Activated CD4-positive, alpha-beta memory T cell treated with anti-CD3 and anti-CD28 coated beads, Interleukin-2, amount 10 ng/mL, durations not matched to agents 7 days and 5 days (primary cell): ENCODE data around the gene HMCES. TPM values are rescaled to one million over a fixed set of nuclear protein-coding genes. Genes with fewer than 3 reads are reported as not detected.

Experiments
- CTCF ChIA-PET: fragments of 350-600 bp; sonication (Branson Sonifier 250); formaldehyde crosslinking; loops from one replicate; lab custom pipeline; 2021; ENCODE audit warnings: antibody characterized with exemption, inconsistent platforms; lab: Charles Lee
- POLR2A ChIA-PET: fragments of 350-600 bp; sonication (Branson Sonifier 250); formaldehyde crosslinking; loops from one replicate; lab custom pipeline; 2021; ENCODE audit warnings: antibody characterized with exemption; lab: Charles Lee
- DNase-seq: peaks from one replicate; pipeline ENCODE4 v3.0.0-alpha.2; 2020
- H3K27ac Mint-ChIP-seq: one replicate; pipeline ENCODE4 v1.8.0; 2021; ENCODE audit warnings: mild to moderate bottlenecking, mixed read lengths
- H3K27me3 Mint-ChIP-seq: one replicate; pipeline ENCODE4 v1.8.0; 2021; ENCODE audit warnings: mixed read lengths
- H3K36me3 Mint-ChIP-seq: one replicate; pipeline ENCODE4 v1.8.0; 2021; ENCODE audit warnings: low read depth, mixed read lengths
- H3K4me1 Mint-ChIP-seq: one replicate; pipeline ENCODE4 v1.8.0; 2021; ENCODE audit warnings: mixed read lengths
- H3K4me3 Mint-ChIP-seq: one replicate; pipeline ENCODE4 v1.8.0; 2021; ENCODE audit warnings: mild to moderate bottlenecking, mixed read lengths
- H3K9me3 Mint-ChIP-seq: one replicate; pipeline ENCODE4 v1.8.0; 2021; ENCODE audit warnings: mixed read lengths
- total RNA-seq, 2 experiments: library from RNA; stranded (reverse); gene quantifications; one replicate each; pipeline ENCODE4 v1.2.3, GENCODE V29; 2021

HMCES gene
- total RNA-seq, 2 experiments from 2014 or later, result 45.7 to 50.1 TPM

GRCh38 chr3:129311054-129311902 lies 32.6 kb downstream of the HMCES start:
- ChIA-PET CTCF (interaction anchor here (0.5 kb wide), 1 partner anchor 30 kb away, joined by 3 read pairs; no protein-coding TSS in a partner anchor), POLR2A (interaction anchor here (0.8 to 8.4 kb wide), 6 partner anchors 11 to 191 kb away, joined by 3 to 197 read pairs (median 56); partner anchors contain the start of genes COPG1, HMCES and RAB43)

GRCh38 chr3:129312021-129312639 lies 33.5 kb downstream of the HMCES start:
- Mint-ChIP-seq H3K4me3 (no peak overlapping the region), H3K4me1 (peaks cover 39% of the 10 kb centered on the region), H3K27ac (peak overlapping the region; percentile 66), H3K9me3 (no peaks in the 10 kb centered on the region), H3K27me3 (no peaks in the 10 kb centered on the region), H3K36me3 (peaks cover 19% of the 10 kb centered on the region)
- peak; percentile 38 for DNase-seq
- ChIA-PET POLR2A (interaction anchor here (1.0 to 8.4 kb wide), 7 partner anchors 12 to 192 kb away, joined by 4 to 197 read pairs (median 14); partner anchors contain the start of genes COPG1, HMCES and RAB43), CTCF (interaction anchor here (1.0 to 1.6 kb wide), 2 partner anchors 63 to 342 kb away, joined by 3 to 4 read pairs; no protein-coding TSS in a partner anchor)

More at GRCh38 chr3:129311054-129311902, 32.6 kb downstream of the HMCES start:
- H3K27me3 Mint-ChIP-seq, result no peaks in the 10 kb centered on the region
- H3K9me3 Mint-ChIP-seq, result no peaks in the 10 kb centered on the region
- peaks cover 23% of the 10 kb centered on the region for H3K36me3 Mint-ChIP-seq
- no peak for DNase-seq
- no peak overlapping the region for H3K4me3 Mint-ChIP-seq
- peaks cover 38% of the 10 kb centered on the region for H3K4me1 Mint-ChIP-seq
- peak overlapping the region; percentile 66 for H3K27ac Mint-ChIP-seq

- peaks cover 41% of the 10 kb centered on the region for H3K4me1 Mint-ChIP-seq
- H3K27me3 Mint-ChIP-seq, result no peaks in the 10 kb centered on the region
- POLR2A ChIA-PET, result interaction anchor here (0.6 to 8.4 kb wide), 14 partner anchors 12 to 581 kb away, joined by 3 to 197 read pairs (median 4); partner anchors contain the start of genes COPG1, HMCES, IFT122 and MBD4
- peak overlapping the region; percentile 0 for H3K27ac Mint-ChIP-seq
- H3K9me3 Mint-ChIP-seq, result no peaks in the 10 kb centered on the region
- peak overlapping the region; percentile 1 for H3K4me3 Mint-ChIP-seq
- CTCF ChIA-PET, result interaction anchor here (1.0 to 1.6 kb wide), 3 partner anchors 8 to 342 kb away, joined by 3 to 4 read pairs (median 4); no protein-coding TSS in a partner anchor
- DNase-seq, result no peak
- H3K36me3 Mint-ChIP-seq, result peaks cover 19% of the 10 kb centered on the region
Measured at GRCh38 chr3:129312671-129313414, 34.2 kb downstream of the HMCES start.

GRCh38 chr3:129313415-129313664 lies 34.7 kb downstream of the HMCES start:
- peaks cover 19% of the 10 kb centered on the region for H3K36me3 Mint-ChIP-seq
- CTCF ChIA-PET, result interaction anchor here (1.1 to 1.6 kb wide), 2 partner anchors 9 to 343 kb away, joined by 4 read pairs; no protein-coding TSS in a partner anchor
- POLR2A ChIA-PET, result interaction anchor here (0.7 to 8.4 kb wide), 15 partner anchors 13 to 580 kb away, joined by 3 to 197 read pairs (median 4); partner anchors contain the start of genes COPG1, HMCES, IFT122 and MBD4
- no peak for DNase-seq
- peaks cover 41% of the 10 kb centered on the region for H3K4me1 Mint-ChIP-seq
- H3K4me3 Mint-ChIP-seq, result peak overlapping the region; percentile 95
- no peaks in the 10 kb centered on the region for H3K9me3 Mint-ChIP-seq
- peak overlapping the region; percentile 68 for H3K27ac Mint-ChIP-seq
- H3K27me3 Mint-ChIP-seq, result no peaks in the 10 kb centered on the region

GRCh38 chr3:129313665-129314385 lies 35.2 kb downstream of the HMCES start:
- H3K4me3 Mint-ChIP-seq, result peak overlapping the region; percentile 95
- POLR2A ChIA-PET, result interaction anchor here (0.6 to 8.4 kb wide), 16 partner anchors 13 to 578 kb away, joined by 3 to 197 read pairs (median 5); partner anchors contain the start of genes COPG1, HMCES, IFT122 and MBD4
- H3K27me3 Mint-ChIP-seq, result no peaks in the 10 kb centered on the region
- DNase-seq, result peak; percentile 36
- H3K9me3 Mint-ChIP-seq, result no peaks in the 10 kb centered on the region
- peaks cover 37% of the 10 kb centered on the region for H3K4me1 Mint-ChIP-seq
- CTCF ChIA-PET, result interaction anchor here (1.1 to 2.0 kb wide), 3 partner anchors 9 to 343 kb away, joined by 4 read pairs; no protein-coding TSS in a partner anchor
- H3K27ac Mint-ChIP-seq, result peak overlapping the region; percentile 68
- H3K36me3 Mint-ChIP-seq, result peaks cover 19% of the 10 kb centered on the region

GRCh38 chr3:129314386-129315222 lies 35.9 kb downstream of the HMCES start:
- CTCF ChIA-PET, result interaction anchor here (2.0 to 2.4 kb wide), 3 partner anchors 18 to 287 kb away, joined by 4 to 9 read pairs (median 9); no protein-coding TSS in a partner anchor
- Mint-ChIP-seq H3K27ac (peak overlapping the region; percentile 79), H3K27me3 (no peaks in the 10 kb centered on the region), H3K4me1 (peaks cover 34% of the 10 kb centered on the region), H3K36me3 (peaks cover 19% of the 10 kb centered on the region), H3K9me3 (no peaks in the 10 kb centered on the region), H3K4me3 (peak overlapping the region; percentile 95)
- POLR2A ChIA-PET, result interaction anchor here (0.6 to 8.4 kb wide), 26 partner anchors 14 to 634 kb away, joined by 3 to 197 read pairs (median 10); partner anchors contain the start of genes ACAD9, CFAP92, CNBP and COPG1
- peak; percentile 74 for DNase-seq

GRCh38 chr3:129315223-129315997 lies 36.7 kb downstream of the HMCES start:
- DNase-seq, result peak; percentile 56
- Mint-ChIP-seq H3K36me3 (peaks cover 19% of the 10 kb centered on the region), H3K4me3 (peak overlapping the region; percentile 95), H3K27me3 (no peaks in the 10 kb centered on the region), H3K27ac (peak overlapping the region; percentile 90), H3K4me1 (peaks cover 34% of the 10 kb centered on the region), H3K9me3 (no peaks in the 10 kb centered on the region)
- ChIA-PET POLR2A (interaction anchor here (0.6 to 8.4 kb wide), 54 partner anchors 8 to 635 kb away, joined by 3 to 197 read pairs (median 6); partner anchors contain the start of genes ACAD9, CFAP92, CNBP and COPG1), CTCF (interaction anchor here (0.7 to 2.4 kb wide), 28 partner anchors 11 to 690 kb away, joined by 3 to 17 read pairs (median 6); partner anchors contain the start of genes COPG1, HMCES, IFT122 and MBD4)

GRCh38 chr3:129315998-129316247 lies 37.3 kb downstream of the HMCES start:
- Mint-ChIP-seq H3K4me1 (peaks cover 34% of the 10 kb centered on the region), H3K27me3 (no peaks in the 10 kb centered on the region), H3K4me3 (peak overlapping the region; percentile 95), H3K27ac (peak overlapping the region; percentile 79), H3K9me3 (no peaks in the 10 kb centered on the region), H3K36me3 (peaks cover 19% of the 10 kb centered on the region)
- CTCF ChIA-PET, result interaction anchor here (0.7 to 2.4 kb wide), 34 partner anchors 9 to 690 kb away, joined by 3 to 17 read pairs (median 4); partner anchors contain the start of genes COPG1, HMCES, IFT122 and MBD4
- DNase-seq, result no peak
- POLR2A ChIA-PET, result interaction anchor here (0.6 to 8.4 kb wide), 61 partner anchors 8 to 698 kb away, joined by 3 to 197 read pairs (median 6); partner anchors contain the start of genes ACAD9, CFAP92, CNBP and COPG1

GRCh38 chr3:129316248-129317013 lies 37.8 kb downstream of the HMCES start:
- POLR2A ChIA-PET, result interaction anchor here (0.5 to 8.4 kb wide), 67 partner anchors 7 to 1204 kb away, joined by 3 to 197 read pairs (median 5); partner anchors contain the start of genes ACAD9, CFAP92, CNBP and COPG1
- DNase-seq, result peak; percentile 90
- Mint-ChIP-seq H3K9me3 (no peaks in the 10 kb centered on the region), H3K27me3 (no peaks in the 10 kb centered on the region), H3K4me1 (peaks cover 34% of the 10 kb centered on the region), H3K27ac (peak overlapping the region; percentile 79), H3K36me3 (peaks cover 19% of the 10 kb centered on the region), H3K4me3 (peak overlapping the region; percentile 95)
- CTCF ChIA-PET, result interaction anchor here (0.7 to 2.4 kb wide), 34 partner anchors 8 to 691 kb away, joined by 3 to 17 read pairs (median 4); partner anchors contain the start of genes COPG1, HMCES, IFT122 and MBD4
